Endothelial cell of umbilical vein (primary cell): ENCODE data around the gene CDC16. TPM values are rescaled to one million over a fixed set of nuclear protein-coding genes. Genes with fewer than 3 reads are reported as not detected.

Experiments used
- BruUV-seq: library from RNA; stranded (reverse); fragments of 400-500 nt; replicated peaks from 2 replicates; lab custom pipeline; 2021; lab: Mats Ljungman, UMichigan
- CTCF ChIA-PET: fragments of 300-600, 350-600 bp; sonication (Branson Sonifier 250); formaldehyde crosslinking; loops from one replicate; lab custom pipeline; 2021; ENCODE audit warnings: antibody characterized with exemption, inconsistent platforms; lab: Charles Lee
- POLR2A ChIA-PET: fragments of 300-600, 350-600 bp; sonication (Branson Sonifier 250); formaldehyde crosslinking; loops from one replicate; lab custom pipeline; 2021; ENCODE audit warnings: antibody characterized with exemption, inconsistent platforms; lab: Charles Lee
- DNase-seq: peaks from one replicate; pipeline ENCODE4 v3.0.0-alpha.2; 2011; ENCODE audit warnings: low read depth, low spot score
- FAIRE-seq: peaks from 2 replicates; lab custom pipeline; 2011; peaks lifted over from hg19 to GRCh38; lab: Jason Lieb, UNC
- H2AFZ ChIP-seq: 2 replicates; pipeline ENCODE4 v1.6.0; 2012; ENCODE audit warnings: low read depth, low read length, control low read depth, inconsistent platforms
- H3K27ac ChIP-seq: 2 replicates; pipeline ENCODE4 v1.5.1; 2011; ENCODE audit warnings: low read depth, mild to moderate bottlenecking, control low read depth, low read length, moderate library complexity; ENCODE audit not compliant: insufficient read depth
- H3K27me3 ChIP-seq, 2 experiments: 2 replicates each; pipeline versions ENCODE4 v1.6.0 to v1.6.1; 2011; ENCODE audit warnings: low read length in 2 of 2, mixed read lengths in 1 of 2; ENCODE audit not compliant: control insufficient read depth in 2 of 2, insufficient read depth in 2 of 2
- H3K36me3 ChIP-seq, 2 experiments: 2 replicates in 1 of 2; 3 replicates in 1 of 2; pipeline ENCODE4 v1.5.1; 2011; ENCODE audit warnings: low read length in 2 of 2, mild to moderate bottlenecking in 1 of 2, moderate library complexity in 1 of 2; ENCODE audit not compliant: control insufficient read depth in 2 of 2, insufficient read depth in 2 of 2; ENCODE audit errors: extremely low read depth in 1 of 2
- H3K4me1 ChIP-seq: 3 replicates; pipeline ENCODE4 v1.5.1; 2011; ENCODE audit warnings: mild to moderate bottlenecking, low read length; ENCODE audit not compliant: control insufficient read depth, insufficient read depth; ENCODE audit errors: extremely low read depth
- H3K4me2 ChIP-seq: 2 replicates; pipeline ENCODE4 v1.6.1; 2011; ENCODE audit warnings: low read length, control low read depth, mixed read lengths; ENCODE audit not compliant: insufficient read depth
- H3K4me3 ChIP-seq, 3 experiments: fragments of 200-600 bp in 1 of 3; sonication (generic), shearing (Covaris generic) in 1 of 3; replicated peaks in 1 of 3; 2 replicates each; pipeline ENCODE4 v1.5.1; 2011 to 2016; ENCODE audit warnings: control low read depth in 3 of 3, low read length in 3 of 3, mild to moderate bottlenecking in 2 of 3, inconsistent platforms in 1 of 3, low read depth in 1 of 3, moderate library complexity in 1 of 3; ENCODE audit not compliant: insufficient read depth in 1 of 3
- H3K79me2 ChIP-seq: 2 replicates; pipeline ENCODE4 v1.6.0; 2012; ENCODE audit warnings: low read length, inconsistent platforms; ENCODE audit not compliant: control insufficient read depth, insufficient read depth
- H3K9ac ChIP-seq: replicated peaks from 2 replicates; pipeline ENCODE3; 2011; ENCODE audit warnings: low read length, control low read depth; ENCODE audit not compliant: insufficient read depth; ENCODE audit errors: extremely low read depth
- H3K9me1 ChIP-seq: replicated peaks from 3 replicates; pipeline ENCODE4 v1.6.0; 2011; ENCODE audit warnings: mild to moderate bottlenecking, low read length; ENCODE audit not compliant: control insufficient read depth, insufficient read depth; ENCODE audit errors: extremely low read depth
- H3K9me3 ChIP-seq: replicated peaks from 2 replicates; pipeline ENCODE4 v1.5.1; 2012; ENCODE audit warnings: low read length, inconsistent platforms; ENCODE audit not compliant: control insufficient read depth, insufficient read depth
- H4K20me1 ChIP-seq: replicated peaks from 2 replicates; pipeline ENCODE3; 2011; ENCODE audit warnings: mild to moderate bottlenecking, low read length; ENCODE audit not compliant: control insufficient read depth, insufficient read depth; ENCODE audit errors: extremely low read depth
- FOS ChIP-seq: IDR thresholded peaks from 2 replicates; pipeline ENCODE4 v1.6.1; 2011; ENCODE audit warnings: mild to moderate bottlenecking, low read length, moderate library complexity, borderline replicate concordance; ENCODE audit not compliant: insufficient read depth
- GATA2 ChIP-seq: IDR thresholded peaks from 2 replicates; pipeline ENCODE4 v1.7.0; 2011; ENCODE audit warnings: low read depth, mild to moderate bottlenecking, moderate library complexity, mixed read lengths, low read length; ENCODE audit not compliant: insufficient read length, insufficient read depth
- MAX ChIP-seq: IDR thresholded peaks from 2 replicates; pipeline ENCODE4 v1.6.1; 2011; ENCODE audit not compliant: insufficient read depth, insufficient read length
- POLR2A ChIP-seq: IDR thresholded peaks from 2 replicates; pipeline ENCODE4 v1.6.1; 2012; ENCODE audit warnings: low read depth, mild to moderate bottlenecking, control low read depth, low read length
- dilution Hi-C: fragments of 300-500 bp; cut with MboI; formaldehyde crosslinking; loops from one replicate; pipeline ENCODE4 v1.15.0; 2019; ENCODE audit warnings: low sequenced_read_pairs; ENCODE audit not compliant: extremely low pct_ligation_motif_present
- intact Hi-C: fragments of 100-400 bp; cut with micrococcal nuclease; formaldehyde crosslinking; loops from one replicate; pipeline ENCODE4 v1.10.0; 2022
- polyA plus RNA-seq, 4 experiments: library from polyadenylated mRNA; depleted of rRNA in 3 of 4; stranded (reverse) in 3 of 4; unstranded in 1 of 4; fragments of >200 nt; gene quantifications; 2 replicates each; pipeline versions ENCODE4 v1.2.1 to v1.2.3, GENCODE V29; 2011 to 2012; ENCODE audit warnings: missing spikeins in 1 of 4
- total RNA-seq: library from RNA; stranded (reverse); gene quantifications from 2 replicates; pipeline ENCODE4 v1.2.3, GENCODE V29; 2021

The CDC16 gene
- total and polyA plus RNA-seq, 2 donors (not counting 3 experiments of a cell fraction or from before 2014, with no cell fraction given): 41.6 to 83.3 TPM

GRCh38 chr13:114286808-114287207, 52.1 kb downstream of the CDC16 start:
- Histone ChIP-seq H3K79me2 (peaks cover 30% of the 10 kb centered on the region), H3K4me1 (peaks cover 3% of the 10 kb centered on the region), H3K27me3 (no peaks in the 10 kb centered on the region), H3K9ac (no peak overlapping the region), H2AFZ (no peak overlapping the region), H3K27ac (no peak overlapping the region), H4K20me1 (no peaks in the 10 kb centered on the region), H3K4me2 (no peak overlapping the region), H3K9me3 (no peaks in the 10 kb centered on the region), H3K4me3 (no peak overlapping the region), H3K9me1 (no peaks in the 10 kb centered on the region), H3K36me3 (peaks cover 11 to 15% of the 10 kb centered on the region in 2 experiments)
- FAIRE-seq: no peak
- ChIA-PET POLR2A (no interaction called here), CTCF (no interaction called here)
- TF ChIP-seq MAX: no peak
- no peak for TF ChIP-seq FOS
- intact Hi-C loops: no loop called here
- dilution Hi-C loops: no loop called here
- DNase-seq: no peak
- no TSS peak for BruUV-seq

GRCh38 chr13:114288157-114288591, 53.5 kb downstream of the CDC16 start:
- H3K27ac ChIP-seq: no peak overlapping the region
- FAIRE-seq (no peak), DNase-seq (no peak)
- H3K4me1 ChIP-seq: peaks cover 3% of the 10 kb centered on the region
- intact Hi-C loops (no loop called here), dilution Hi-C loops (no loop called here)
- no peaks in the 10 kb centered on the region for H4K20me1 ChIP-seq
- H3K4me3 ChIP-seq: no peak overlapping the region
- H3K79me2 ChIP-seq: peaks cover 21% of the 10 kb centered on the region
- H3K9me3 ChIP-seq: no peaks in the 10 kb centered on the region
- ChIA-PET CTCF (no interaction called here), POLR2A (no interaction called here)
- no peak overlapping the region for H3K9ac ChIP-seq
- H3K36me3 ChIP-seq: peaks cover 11 to 19% of the 10 kb centered on the region in 2 experiments
- no peak overlapping the region for H3K4me2 ChIP-seq
- no peak overlapping the region for H2AFZ ChIP-seq
- TF ChIP-seq GATA2: no peak
- TF ChIP-seq FOS: no peak
- no peak for TF ChIP-seq MAX
- TF ChIP-seq POLR2A: no peak
- no TSS peak for BruUV-seq
- no peaks in the 10 kb centered on the region for H3K27me3 ChIP-seq
- no peaks in the 10 kb centered on the region for H3K9me1 ChIP-seq
